Measurements from ENCODE around the gene BCKDK. TPM values are rescaled to one million over a fixed set of nuclear protein-coding genes. Genes with fewer than 3 reads are reported as not detected.

BCKDK gene
- total and polyA plus RNA-seq, 4 donors: 16.2 to 61.8 (median 33.9) TPM

DNA sequence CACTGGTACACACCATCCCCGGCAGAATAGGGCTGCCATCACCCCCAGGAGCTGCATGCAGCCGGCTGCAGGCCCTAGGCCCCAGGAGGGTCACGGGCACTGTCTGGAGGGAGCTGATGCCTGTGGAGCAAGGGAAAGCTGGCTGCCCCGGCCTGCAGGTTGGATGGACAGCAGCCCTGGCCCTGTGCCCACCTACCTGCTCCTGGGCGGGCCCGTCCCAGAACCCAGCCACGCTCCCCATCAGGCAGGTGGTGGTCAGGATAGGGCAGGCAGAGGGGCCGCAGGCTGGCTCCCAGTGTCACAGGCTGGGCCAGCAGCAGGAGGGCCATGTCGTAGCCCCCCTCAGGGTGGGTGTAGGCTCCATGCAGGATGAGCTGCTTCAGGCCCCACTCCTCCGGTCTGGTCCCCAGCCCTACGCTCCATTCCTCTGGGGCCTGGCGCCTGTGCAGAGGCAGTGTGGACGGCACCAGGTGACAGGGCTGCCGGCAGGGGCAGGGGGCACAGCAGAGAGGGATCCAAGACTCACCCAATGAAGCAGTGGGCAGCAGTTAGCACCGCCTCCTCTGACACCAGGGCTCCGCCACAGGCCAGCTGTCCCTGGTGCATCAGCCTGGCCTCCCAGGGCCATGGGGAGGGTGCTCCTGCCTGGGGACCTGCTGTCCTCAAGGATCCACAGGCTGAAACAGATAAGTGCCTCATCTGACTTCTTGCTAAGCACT is 23.4 kb upstream of the BCKDK start:
- Histone ChIP-seq H3K4me3 (no peak overlapping the region), H3K27me3 (ENCODE audit: control insufficient read depth in 3 of 3, insufficient read depth in 3 of 3, low read length in 2 of 3) (no peaks in the 10 kb centered on the region), H3K9me3 (ENCODE audit: control insufficient read depth in 4 of 4, insufficient read depth in 3 of 4, low read length in 3 of 4) (no peaks in the 10 kb centered on the region), H3K4me1 (ENCODE audit: control insufficient read depth in 5 of 5, insufficient read depth in 5 of 5, low read length in 5 of 5) (peaks cover 0 to 3% (median 0%) of the 10 kb centered on the region in 5 donors), H3K9ac (ENCODE audit: insufficient read depth in 1 of 2, low read length in 2 of 2) (no peak overlapping the region), H3K27ac (ENCODE audit: low read depth in 1 of 2, low read length in 1 of 2) (no peak overlapping the region), H3K36me3 (ENCODE audit: control insufficient read depth in 4 of 4, insufficient read depth in 4 of 4, low read length in 4 of 4) (peaks cover 5 to 42% (median 14%) of the 10 kb centered on the region in 4 donors)
- TF ChIP-seq, protein P1, sequence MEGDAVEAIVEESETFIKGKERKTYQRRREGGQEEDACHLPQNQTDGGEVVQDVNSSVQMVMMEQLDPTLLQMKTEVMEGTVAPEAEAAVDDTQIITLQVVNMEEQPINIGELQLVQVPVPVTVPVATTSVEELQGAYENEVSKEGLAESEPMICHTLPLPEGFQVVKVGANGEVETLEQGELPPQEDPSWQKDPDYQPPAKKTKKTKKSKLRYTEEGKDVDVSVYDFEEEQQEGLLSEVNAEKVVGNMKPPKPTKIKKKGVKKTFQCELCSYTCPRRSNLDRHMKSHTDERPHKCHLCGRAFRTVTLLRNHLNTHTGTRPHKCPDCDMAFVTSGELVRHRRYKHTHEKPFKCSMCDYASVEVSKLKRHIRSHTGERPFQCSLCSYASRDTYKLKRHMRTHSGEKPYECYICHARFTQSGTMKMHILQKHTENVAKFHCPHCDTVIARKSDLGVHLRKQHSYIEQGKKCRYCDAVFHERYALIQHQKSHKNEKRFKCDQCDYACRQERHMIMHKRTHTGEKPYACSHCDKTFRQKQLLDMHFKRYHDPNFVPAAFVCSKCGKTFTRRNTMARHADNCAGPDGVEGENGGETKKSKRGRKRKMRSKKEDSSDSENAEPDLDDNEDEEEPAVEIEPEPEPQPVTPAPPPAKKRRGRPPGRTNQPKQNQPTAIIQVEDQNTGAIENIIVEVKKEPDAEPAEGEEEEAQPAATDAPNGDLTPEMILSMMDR (IDR thresholded peaks at IDR 0.05; ENCODE audit: control extremely low read depth, extremely low read depth): no peak
- DNase-seq (no peak), ATAC-seq (ENCODE audit: insufficient read depth, low FRiP score) (no peak)
- WGBS, 2 donors: 93% methylated on average over 16 of the region's 16 CpGs

DNA sequence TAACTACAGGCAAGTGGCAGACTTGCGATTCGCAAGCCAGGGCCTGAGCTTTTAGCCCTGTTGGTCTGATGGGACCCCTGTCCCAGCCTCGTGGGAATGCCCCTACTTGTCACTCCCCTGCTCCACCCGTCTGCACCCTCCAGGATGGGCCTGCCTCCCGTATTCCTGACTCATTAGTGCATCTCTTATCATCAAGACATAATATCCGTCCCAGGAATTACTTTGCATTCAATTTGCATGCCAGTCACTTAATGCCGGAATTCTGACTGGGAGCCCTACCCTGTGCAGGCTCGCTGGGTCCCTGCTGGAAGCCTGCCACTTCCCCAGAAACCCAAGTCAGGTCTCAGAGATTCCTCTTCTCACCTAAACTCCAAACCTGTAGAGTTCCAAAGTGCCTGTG is 22.8 kb upstream of the BCKDK start:
- no peak overlapping the region for H3K27ac ChIP-seq (ENCODE audit: low read depth in 1 of 2, low read length in 1 of 2)
- ATAC-seq (ENCODE audit: insufficient read depth, low FRiP score) (no peak), DNase-seq (no peak)
- H3K36me3 ChIP-seq (ENCODE audit: control insufficient read depth in 4 of 4, insufficient read depth in 4 of 4, low read length in 4 of 4): peaks cover 5 to 35% (median 13%) of the 10 kb centered on the region in 4 donors
- no peaks in the 10 kb centered on the region for H3K27me3 ChIP-seq (ENCODE audit: control insufficient read depth in 3 of 3, insufficient read depth in 3 of 3, low read length in 2 of 3)
- H3K4me1 ChIP-seq (ENCODE audit: control insufficient read depth in 5 of 5, insufficient read depth in 5 of 5, low read length in 5 of 5): peaks cover 0 to 3% (median 0%) of the 10 kb centered on the region in 5 donors
- no peak overlapping the region for H3K9ac ChIP-seq (ENCODE audit: insufficient read depth in 1 of 2, low read length in 2 of 2)
- 86 to 90% methylated on average over 8 of the region's 8 CpGs for WGBS, 2 donors
- TF ChIP-seq, protein P1 (IDR thresholded peaks at IDR 0.05; ENCODE audit: control extremely low read depth, extremely low read depth): no peak
- H3K4me3 ChIP-seq: no peak overlapping the region
- H3K9me3 ChIP-seq (ENCODE audit: control insufficient read depth in 4 of 4, insufficient read depth in 3 of 4, low read length in 3 of 4): no peaks in the 10 kb centered on the region

DNA sequence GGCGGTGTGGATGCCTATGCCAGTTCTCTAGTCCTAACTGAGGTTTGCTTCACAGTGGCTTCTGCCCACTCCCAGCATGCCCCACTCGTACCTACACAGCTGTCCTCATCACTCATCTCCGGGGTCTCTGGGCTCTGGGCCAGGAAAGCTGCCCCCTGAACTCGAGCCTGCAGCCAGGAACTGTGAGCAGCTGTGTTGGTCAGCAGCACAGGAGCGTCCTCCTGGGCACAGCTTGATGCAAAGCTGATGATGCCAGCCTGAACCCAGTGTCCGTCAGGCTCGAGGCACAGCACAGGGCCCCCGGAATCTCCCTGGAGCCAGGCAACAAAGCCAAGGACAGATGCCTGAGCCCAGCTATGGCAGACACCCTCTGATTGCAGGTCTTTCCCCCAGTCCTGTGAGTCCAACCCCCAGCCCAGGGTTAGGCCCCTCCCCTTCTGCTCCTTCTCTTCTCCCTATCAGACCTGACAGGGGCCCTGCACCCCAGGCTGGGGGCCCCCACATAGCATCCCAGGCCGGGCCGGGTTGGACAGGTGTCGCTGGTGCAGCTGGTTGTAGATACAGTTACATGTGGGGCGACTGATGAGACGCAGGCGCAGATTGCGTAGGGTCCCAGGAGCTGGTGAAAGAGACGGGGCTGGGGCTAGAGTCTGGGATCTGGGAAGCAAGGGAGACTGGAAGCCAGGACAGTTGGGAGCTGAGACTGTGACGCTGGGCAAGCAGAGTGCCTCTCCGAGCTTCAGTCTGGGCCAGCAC is 22.1 kb upstream of the BCKDK start:
- ATAC-seq (ENCODE audit: insufficient read depth, low FRiP score) (no peak), DNase-seq (no peak)
- Histone ChIP-seq H3K9me3 (ENCODE audit: control insufficient read depth in 4 of 4, insufficient read depth in 3 of 4, low read length in 3 of 4) (no peaks in the 10 kb centered on the region), H3K4me1 (ENCODE audit: control insufficient read depth in 5 of 5, insufficient read depth in 5 of 5, low read length in 5 of 5) (peaks cover 0 to 3% (median 0%) of the 10 kb centered on the region in 5 donors), H3K27me3 (ENCODE audit: control insufficient read depth in 3 of 3, insufficient read depth in 3 of 3, low read length in 2 of 3) (no peaks in the 10 kb centered on the region), H3K9ac (ENCODE audit: insufficient read depth in 1 of 2, low read length in 2 of 2) (no peak overlapping the region), H3K36me3 (ENCODE audit: control insufficient read depth in 4 of 4, insufficient read depth in 4 of 4, low read length in 4 of 4) (peaks cover 0 to 34% (median 8%) of the 10 kb centered on the region in 4 donors), H3K4me3 (no peak overlapping the region), H3K27ac (ENCODE audit: low read depth in 1 of 2, low read length in 1 of 2) (no peak overlapping the region)
- TF ChIP-seq, protein P1 (IDR thresholded peaks at IDR 0.05; ENCODE audit: control extremely low read depth, extremely low read depth): no peak
- WGBS, 2 donors: 90 to 92% methylated on average over 18 of the region's 18 CpGs

Measured in lung (tissue), 12 donors.